ENCODE data around the gene RPL18. TPM values are rescaled to one million over a fixed set of nuclear protein-coding genes. Genes with fewer than 3 reads are reported as not detected.
"Not testable (repeated sequence)": the region's sequence is repeated elsewhere in the genome, so short reads cannot be mapped to it uniquely, and the experiment has no call there.

Gene RPL18
- total RNA-seq (2014; rRNA removed; shearing (Covaris generic)): 2,830 and 3,901 TPM in 2 replicates
- 2,165 and 2,266 TPM in 2 replicates for polyA plus RNA-seq (2015; cell fraction: cytosol; rRNA removed)
- polyA plus RNA-seq (2015; cell fraction: nucleus; rRNA removed): 760 and 890 TPM in 2 replicates

DNA sequence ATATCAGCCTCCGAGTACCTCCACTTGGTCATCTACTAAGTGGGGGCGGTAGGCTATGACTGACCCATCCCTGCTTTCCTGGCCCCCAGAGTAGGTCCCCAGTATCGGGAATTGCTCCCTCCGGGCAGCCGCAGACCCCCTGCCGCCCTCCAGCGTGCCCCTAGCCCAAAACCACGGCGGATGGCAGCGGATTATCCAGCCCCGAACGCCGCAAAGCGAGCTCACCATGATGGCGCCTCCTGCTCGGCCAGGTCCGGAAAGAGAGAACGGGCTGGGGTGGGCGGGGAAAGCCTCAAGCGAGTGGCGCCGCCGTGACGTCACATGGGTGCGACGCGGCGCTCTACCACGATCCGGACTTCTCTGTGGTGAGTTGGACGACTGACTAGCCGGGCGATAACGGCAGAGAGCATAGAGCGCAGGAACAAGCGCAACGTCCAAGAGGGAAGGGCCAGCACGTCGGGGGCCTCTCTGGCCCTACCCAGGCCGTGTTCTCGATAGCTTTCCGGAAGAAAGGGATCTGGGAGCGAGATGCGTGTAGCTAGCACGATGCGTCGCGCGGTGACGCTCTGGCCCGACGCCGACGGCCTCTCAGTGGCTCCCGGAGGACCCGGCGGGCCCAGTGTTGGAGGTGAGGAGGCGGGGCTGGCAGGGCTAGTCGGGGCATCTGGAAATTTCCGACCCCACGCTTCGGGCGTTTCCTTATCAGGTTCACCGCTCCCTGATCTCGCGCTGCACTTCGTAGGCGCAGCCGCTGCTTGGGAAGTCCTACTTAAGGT lies at the start of gene RPL18, which contains the start of gene SPHK2:
RPL18 (minus strand) TSS at position 263 of the 776 bp plus-strand sequence; CDS start at position 228, 35 bp downstream.
SPHK2 (plus strand) TSS at position 591 of the 776 bp plus-strand sequence. CDS start 1,009 bp downstream, outside the sequence.
- DNase-seq (ENCODE audit: low read depth): peak; percentile 99

DNA sequence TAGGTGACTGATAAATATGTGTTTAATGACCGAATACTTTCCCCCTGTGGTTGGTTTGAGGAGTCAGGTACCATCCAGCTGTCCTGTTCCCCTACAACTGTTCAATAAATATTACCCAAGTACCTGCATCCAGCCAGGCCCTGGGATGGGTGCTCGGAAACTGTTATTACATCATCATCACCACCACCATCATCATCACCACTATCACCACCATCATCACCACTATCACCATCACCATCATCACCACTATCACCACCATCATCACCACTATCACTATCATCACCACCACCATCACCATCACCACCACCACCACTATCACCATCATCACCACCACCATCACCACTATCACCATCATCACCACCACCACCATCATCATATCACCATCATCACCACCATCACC lies 49.8 kb upstream of the RPL18 start:
- DNase-seq (ENCODE audit: low read depth): no peak

DNA sequence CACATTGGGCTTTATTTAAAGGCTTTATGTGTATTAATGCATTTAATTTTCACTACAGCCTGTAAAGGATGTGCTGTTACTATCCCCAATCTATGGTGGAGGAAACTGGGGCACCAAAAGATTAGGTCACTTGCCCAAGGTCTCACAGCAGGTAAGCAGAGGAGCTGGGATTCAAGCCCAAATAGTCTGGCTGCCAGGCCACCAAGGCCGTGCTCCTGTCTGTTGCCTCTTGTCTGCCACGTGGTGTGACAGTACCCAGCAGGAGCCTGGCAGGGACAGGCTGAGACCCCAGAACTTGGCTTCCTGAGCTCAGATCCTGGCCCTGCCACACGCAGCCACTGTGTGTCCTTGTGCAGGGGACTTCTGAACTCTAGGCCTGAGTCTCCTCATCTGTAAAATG lies 49.4 kb upstream of the RPL18 start:
- no peak for DNase-seq (ENCODE audit: low read depth)

DNA sequence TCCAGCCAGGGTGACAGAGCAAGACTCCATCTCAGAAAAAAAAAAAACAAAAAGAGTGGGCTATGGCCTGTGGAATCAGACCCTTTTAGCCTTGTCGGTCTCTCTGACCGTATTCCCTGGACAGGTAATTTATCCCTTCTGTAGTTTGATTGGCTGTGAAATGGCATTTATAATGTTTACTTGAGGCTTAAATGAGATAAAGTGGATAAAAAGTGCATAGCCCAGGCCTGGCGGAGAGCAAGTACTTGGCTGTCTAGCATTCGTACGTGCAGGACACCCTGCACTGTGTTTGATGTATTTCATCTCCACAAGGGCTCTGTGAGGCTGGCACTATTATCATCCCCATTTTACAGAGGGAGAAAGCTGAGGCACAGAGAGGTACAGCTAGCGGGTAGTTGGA lies 46.8 kb upstream of the RPL18 start:
- no peak for DNase-seq (ENCODE audit: low read depth)

DNA sequence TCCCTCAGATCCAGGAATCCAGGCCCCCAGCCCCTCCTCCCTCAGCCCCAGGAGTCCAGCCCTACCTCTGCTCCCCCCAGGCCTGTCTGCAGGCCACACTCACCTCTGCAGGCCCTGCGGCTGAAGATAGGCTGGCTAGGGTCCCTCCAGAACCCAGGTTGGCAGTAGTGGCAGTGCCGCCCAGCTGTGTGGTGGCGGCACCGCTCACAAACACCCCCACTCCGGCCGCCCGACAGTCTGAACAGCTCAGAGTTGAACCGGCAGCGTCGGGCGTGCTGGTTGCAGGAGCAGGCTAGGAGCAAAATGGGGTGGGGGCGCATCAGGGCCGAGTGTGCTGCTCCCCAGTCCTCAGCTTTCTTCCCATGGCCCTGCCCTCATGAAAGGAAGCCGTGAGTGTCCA lies 45.5 kb upstream of the RPL18 start:
- no peak for DNase-seq (ENCODE audit: low read depth)

DNA sequence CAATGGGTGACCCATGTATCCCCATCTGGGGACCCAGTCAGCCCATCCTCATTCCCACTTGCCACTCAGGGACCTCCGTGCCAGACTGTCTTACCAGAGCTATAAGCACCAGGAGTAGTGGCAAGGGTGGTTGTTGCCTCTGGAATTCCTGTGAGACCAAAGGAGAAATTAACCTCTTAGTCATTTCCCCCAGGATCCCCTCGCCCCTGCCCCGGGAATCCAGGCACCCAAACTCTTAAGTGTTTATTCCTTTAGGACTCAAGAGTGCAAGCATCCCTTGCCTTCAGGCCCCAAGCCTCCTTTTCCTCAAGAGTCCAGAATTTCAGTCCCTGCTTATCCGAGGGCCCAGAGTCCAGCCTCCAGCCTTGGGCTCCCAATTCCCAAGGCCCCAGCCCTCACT lies 44.7 kb upstream of the RPL18 start:
- DNase-seq (ENCODE audit: low read depth): no peak

DNA sequence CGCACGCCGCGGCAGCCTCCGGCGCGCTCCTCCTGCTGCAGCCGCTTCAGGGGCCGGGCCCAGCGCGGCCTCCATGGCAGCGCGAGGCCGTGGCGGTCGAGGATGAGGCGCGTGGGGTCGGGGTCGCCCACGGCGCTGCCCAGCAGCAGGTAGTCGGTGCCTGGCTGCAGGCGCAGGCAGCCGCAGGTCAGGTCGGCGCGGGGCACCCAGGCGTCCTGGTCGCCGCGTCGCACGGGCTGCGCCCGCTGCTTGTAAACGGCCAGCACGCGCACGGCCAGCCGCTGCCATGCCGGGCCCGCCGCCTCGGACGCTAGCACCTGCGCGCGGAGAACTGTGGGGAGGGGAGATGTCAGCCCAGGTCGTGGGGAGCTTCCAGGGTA lies 42.7 kb upstream of the RPL18 start:
- no peak for DNase-seq (ENCODE audit: low read depth)

DNA sequence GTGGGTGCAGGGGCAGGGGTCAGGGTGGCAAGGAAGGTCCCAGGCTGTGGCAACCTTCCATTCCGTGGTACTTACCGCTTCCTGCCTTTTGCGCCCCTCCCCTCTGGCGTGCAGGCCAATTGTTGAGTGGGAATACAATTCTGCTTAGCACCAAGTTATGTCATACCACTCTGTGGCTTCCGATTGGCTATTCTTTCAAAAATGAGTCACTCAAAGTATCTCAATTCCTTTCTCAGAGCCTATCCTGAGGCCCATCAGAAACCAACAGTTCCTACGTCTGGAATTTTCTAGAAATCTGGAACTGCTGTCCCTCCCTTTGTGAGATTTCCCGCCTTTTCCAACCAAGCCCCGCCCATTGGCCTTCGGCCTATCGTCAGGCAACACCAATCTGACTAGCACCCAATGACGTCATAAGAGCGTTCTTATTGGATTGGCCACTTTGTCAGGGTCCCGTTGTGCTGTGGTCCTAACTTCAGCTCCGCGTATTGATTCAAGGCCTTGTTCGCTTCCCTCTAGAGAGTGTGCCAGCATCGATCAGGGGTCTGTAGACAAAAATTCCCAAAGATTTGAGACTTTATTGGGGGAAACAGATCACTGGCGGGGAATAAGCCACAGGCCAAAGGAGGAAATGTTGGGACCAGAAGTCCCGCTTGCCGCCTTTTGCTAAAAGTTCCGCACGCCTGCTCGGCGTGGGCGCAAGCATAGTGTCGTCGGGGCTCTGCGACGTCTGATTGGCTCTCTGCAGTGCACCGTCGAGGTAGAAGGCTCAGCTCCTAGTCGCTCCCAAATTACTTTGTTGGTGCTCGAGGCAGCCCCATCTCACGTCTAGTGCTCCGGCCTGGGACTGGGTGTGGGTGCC lies 42.1 kb upstream of the RPL18 start:
- DNase-seq (ENCODE audit: low read depth): peak; percentile 85

DNA sequence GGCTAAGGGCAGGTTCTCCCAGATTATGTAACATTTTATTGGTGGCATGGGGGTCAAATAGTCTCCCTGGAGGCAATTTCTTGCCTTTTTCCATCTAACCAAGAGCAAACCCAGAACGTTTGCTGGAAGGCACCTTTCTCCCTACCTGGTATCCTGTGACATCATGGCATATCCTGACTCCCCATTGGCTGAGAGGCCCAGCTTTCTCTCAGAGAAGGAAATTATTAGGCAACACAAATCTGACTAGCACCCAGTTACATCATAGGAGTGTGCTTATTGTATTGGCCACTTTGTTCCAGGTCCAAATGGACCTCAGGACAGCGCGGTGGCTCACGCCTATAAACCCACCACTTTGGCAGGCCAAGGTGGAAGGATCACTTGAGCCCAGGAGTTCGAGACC lies 40.8 kb upstream of the RPL18 start:
- DNase-seq (ENCODE audit: low read depth): no peak

DNA sequence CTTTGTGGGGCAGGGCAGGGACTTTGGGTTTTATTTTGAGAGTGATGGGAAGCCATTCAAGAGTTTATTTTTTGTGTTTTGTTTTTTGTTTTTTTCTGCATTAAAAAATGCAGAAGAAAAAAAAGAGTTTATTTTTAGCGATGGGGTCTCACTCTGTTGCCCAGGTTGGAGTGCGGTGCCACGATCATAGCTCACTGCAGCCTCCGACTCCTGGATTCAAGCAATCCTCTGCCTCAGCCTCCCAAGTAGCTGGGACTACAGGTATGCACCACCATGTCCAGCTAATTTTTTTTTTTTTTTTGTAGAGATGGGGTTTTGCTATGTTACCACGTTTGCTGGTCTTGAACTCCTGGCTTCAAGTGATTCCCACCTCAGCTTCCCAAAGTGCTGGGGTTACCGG lies 39.5 kb upstream of the RPL18 start:
- no peak for DNase-seq (ENCODE audit: low read depth)

DNA sequence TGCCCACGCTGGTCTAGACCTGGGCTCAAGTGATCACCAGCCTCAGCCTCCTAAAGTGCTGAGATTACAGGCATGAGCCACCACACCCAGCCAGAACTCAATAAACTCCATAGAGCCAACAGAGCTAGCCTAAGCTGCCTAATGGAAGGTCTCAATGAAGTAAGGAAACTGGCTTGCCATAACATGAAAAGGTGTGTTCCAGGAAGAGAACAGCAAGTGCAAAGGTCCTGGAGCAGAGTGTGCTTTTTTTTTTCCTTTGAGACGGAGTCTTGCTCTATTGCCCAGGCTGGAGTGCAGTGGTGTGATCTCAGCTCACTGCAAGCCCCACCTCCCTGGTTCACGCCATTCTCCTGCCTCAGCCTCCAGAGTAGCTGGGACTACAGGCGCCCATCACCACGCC lies 38.9 kb upstream of the RPL18 start:
- not testable (repeated sequence) for DNase-seq (ENCODE audit: low read depth)

DNA sequence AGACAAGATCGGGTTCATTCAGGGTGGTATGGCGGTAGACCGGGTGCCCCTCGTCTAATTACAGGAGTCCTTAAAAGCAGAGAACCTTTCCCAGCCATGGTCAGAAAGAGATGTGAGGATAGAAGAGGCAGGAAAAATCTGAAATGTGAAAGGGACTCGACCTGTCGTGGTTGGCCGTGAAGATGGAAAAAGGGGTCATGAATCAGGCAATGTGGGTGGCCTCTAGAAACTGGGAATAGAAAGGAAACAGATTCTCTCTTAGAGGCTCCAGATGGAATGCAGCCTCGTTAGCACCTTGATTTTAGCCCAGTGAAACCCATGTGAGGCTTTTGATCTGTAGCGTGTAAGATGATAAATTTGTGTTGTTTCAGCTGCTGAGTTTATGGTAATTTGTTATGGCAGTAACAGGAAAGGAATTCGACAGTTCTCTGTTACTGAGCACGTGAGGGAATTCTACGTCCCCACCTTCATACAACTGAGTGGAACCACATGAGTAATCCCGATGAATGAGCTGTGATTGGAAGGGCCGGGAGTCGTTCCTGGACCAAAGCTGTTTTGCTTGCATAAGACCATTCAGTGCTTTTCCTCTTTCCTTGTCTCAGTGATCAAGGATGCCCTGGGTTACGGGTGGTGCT lies 38.0 kb upstream of the RPL18 start:
- peak; percentile 75 for DNase-seq (ENCODE audit: low read depth)

DNA sequence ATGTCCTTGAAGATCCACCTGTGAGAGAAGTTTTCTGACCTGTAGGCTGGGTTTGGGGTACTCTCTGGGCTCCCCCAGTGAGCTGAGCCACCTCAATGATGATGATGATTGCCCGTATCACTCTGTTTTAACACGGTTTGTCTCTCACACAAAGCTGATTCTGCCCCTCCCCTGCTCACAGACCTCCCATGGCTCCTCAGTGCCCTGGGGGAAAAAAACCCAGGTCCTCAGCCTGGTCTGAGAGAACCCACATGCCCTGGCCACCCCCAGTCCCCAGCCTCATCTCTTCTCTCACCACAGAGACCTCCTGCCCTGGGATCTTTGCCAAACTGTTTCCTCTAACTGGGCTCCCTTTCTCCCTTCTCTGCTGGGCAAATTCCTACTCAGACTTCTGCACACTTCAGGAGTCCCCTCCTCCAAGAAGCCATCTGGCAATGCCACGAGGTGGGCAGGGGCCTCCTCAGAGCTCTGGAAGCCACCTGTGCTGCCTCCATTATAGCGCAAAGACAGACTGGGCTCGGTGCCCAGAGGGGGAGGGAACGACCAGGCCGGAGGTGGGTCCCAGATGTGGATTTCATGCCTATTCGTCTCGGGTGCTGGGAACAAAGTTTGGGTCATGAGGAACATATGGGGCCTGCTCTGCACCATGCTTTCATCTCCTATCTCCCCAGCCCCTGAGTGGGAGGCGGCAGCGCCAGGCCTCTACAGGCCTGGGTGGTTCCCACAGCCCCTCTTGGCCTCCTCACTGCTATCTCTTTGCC lies 35.5 kb upstream of the RPL18 start:
- no peak for DNase-seq (ENCODE audit: low read depth)

DNA sequence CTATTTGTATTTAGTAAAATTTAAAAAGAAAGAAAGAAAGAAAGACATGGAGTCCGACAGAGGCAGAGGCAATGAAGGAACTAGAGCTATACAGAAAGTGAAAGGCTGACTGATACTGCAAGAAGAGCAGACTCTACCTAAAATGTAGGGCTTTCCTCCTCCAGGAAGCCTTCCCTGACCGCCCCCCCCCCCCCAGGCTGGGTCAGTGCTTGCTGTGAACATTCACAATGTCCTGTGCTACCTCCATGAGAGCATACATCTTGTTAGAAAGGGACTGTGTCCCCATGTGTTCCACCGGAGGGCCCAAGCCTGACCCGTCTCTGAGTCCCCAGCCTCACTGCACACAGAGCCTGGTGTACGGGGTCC lies 32.7 kb upstream of the RPL18 start:
- no peak for DNase-seq (ENCODE audit: low read depth)

DNA sequence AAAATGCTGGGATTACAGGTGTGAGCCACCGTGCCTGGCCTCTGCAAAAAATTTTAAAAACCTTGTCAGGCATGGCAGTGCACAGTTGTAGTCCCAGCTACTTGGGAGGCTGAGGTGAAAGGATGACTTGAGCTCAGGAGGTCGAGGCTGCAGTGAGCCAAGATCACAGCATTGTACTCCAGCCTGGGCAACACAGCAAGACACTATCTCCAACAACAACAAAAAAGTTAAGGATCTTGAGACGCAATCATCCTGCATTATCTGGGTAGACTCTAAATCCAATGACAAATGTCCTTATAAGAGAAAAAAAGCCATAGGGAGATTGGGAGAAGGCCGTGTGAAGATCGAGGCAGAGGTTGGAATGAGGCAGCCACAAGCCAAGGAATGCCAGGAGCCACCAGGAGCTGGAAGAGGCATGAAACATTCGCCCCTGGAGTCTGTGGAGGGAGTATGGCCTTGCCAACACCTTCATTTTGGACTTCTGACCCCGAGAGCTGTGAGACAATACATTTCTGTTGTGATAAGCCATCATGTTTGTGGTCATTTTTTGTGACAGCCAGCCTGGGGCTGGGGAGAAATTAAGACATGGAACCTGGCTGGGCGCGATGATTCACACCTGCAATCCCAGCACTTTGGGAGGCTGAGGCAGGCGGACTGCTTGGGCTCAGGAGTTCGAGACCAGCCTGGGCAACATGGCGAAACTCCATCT lies 32.1 kb upstream of the RPL18 start:
- no peak for DNase-seq (ENCODE audit: low read depth)

DNA sequence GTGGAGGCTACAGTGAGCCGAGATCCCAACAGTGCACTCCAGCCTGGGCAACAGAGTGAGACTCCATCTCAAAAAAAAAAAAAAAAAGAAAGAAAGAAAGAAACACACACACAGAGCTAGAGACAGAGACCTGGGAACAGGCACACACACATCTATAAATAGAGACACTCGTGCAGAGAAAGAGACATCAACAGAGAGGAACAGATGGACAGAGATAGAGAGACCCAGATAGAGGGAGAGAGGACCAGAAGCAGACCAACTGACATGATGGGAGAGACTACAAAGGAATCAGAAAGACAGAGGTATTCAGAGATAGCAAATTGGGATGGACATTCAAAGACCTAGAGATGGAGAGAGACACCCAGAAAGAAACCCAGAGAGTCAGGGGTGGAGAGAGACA lies 29.2 kb upstream of the RPL18 start:
- DNase-seq (ENCODE audit: low read depth): no peak

DNA sequence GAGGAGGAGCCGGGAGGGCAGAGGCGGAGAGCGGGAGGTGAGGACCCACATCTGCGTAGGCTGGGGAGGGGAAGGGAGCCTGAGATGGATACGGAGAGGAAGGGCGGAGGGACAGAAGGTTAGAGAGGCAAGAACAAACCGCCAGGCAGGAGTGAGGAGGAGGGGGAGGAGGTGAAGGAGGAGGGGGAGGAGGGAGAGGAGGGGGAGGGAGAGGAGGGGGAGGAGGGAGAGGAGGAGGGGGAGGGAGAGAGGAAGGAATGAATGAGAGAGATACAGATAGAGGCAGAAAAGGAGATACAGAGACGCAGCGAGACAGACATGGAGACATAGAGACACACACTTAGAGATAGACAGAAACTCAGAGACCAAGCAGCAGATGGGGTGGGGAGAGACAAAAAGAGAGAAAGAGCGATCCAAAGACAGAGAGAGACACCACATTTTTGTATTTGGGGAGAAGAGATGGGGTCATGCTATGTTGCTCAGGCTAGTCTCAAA lies 27.8 kb upstream of the RPL18 start:
- DNase-seq (ENCODE audit: low read depth): no peak

DNA sequence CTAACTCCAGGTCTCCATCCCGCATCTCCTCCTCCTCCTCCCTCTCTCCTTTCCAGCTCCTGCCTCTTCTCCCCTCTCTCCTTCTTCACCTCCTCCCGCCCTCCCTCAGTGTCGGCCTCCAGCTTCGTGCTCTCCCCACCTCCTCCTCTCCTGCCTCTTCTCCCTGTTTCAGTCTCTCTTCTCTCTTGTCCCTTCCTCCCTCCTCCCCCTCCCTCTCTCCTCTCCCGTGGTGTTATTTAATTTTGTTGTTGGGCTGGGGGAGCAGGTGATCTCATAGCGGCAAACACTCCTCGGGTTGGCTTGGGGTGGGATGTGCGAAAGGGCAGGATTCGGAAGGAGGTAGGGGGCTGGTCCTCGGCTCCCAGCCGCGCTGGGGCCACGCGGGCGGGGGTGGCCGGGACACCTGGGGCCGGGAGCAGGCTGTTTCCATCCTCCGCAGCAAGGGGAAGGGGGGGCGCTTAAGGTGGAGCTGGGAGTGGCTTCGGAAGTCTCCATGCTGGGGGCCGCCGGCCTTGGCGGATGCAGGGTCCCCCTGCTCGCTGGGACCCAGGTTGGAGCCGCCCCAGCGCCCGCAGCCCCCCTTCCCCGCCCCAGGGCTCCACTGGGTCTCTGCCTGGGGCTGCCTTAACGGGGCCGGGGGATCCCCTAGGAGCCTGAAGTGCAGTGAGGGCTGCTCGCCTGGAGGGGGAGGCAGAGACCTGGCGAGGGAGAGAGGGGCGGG lies 27.2 kb upstream of the RPL18 start, which contains the start of gene CA11:
CA11 (minus strand) TSS at position 187 of the 721 bp plus-strand sequence. CDS start 555 bp downstream, outside the sequence.
- peak; percentile 65 for DNase-seq (ENCODE audit: low read depth)

DNA sequence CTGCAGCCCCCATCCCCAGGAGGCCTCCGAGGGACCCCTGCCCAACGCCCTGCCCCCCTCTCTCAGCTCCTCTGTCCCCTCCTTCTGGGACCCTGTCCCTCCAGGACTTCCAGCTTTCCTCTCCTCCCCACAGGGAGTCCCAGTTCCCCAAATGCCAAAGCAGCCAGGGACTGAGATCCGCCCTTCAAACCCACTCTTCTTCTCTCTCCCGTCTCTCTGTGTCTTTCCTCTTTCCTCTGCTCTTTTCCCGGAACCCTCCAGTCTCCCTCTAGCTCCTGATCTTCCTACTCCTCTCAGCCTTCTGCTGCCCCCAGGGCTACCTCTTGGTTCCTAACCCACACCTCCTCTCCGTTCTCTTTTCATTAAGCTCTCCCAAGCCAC lies 26.6 kb upstream of the RPL18 start:
- no peak for DNase-seq (ENCODE audit: low read depth)
